B cell (primary cell): Measurements from ENCODE around the gene ACOT11. TPM values are rescaled to one million over a fixed set of nuclear protein-coding genes. Genes with fewer than 3 reads are reported as not detected.

Experiments
- ATAC-seq: fragments of 200-7000 bp; cut with Tn5 transposase; one replicate; pipeline ENCODE4 v1.10.0; 2021; ENCODE audit warnings: low read depth, mild to moderate bottlenecking, moderate number of reproducible peaks, moderate library complexity
- CTCF ChIA-PET: fragments of 350-600 bp; sonication (Branson Sonifier 250); formaldehyde crosslinking; loops from one replicate; lab custom pipeline; 2021; ENCODE audit warnings: antibody characterized with exemption, inconsistent platforms; lab: Charles Lee
- POLR2A ChIA-PET: fragments of 350-600 bp; sonication (Branson Sonifier 250); formaldehyde crosslinking; loops from one replicate; lab custom pipeline; 2021; ENCODE audit warnings: antibody characterized with exemption; lab: Charles Lee
- DNase-seq: peaks from one replicate; pipeline ENCODE4 v3.0.0; 2013
- H2AFZ ChIP-seq: 2 replicates; pipeline ENCODE4 v1.6.1; 2012; ENCODE audit warnings: mild to moderate bottlenecking, low read depth, low read length; ENCODE audit not compliant: insufficient read depth, poor library complexity, severe bottlenecking
- H3K27ac ChIP-seq, 2 donors: 1 replicate in 1 of 2; 2 replicates in 1 of 2; pipeline ENCODE4 v1.5.1; 2012 to 2013; ENCODE audit warnings: low read length in 2 of 2, mild to moderate bottlenecking in 2 of 2, moderate library complexity in 1 of 2
- H3K27me3 ChIP-seq, 4 experiments: fragments of 200-600 bp in 1 of 4; sonication (generic) in 1 of 4; replicated peaks in 1 of 4; 1 replicate in 2 of 4; 2 replicates in 2 of 4; pipeline versions ENCODE4 v1.6.1 to v1.7.0; 2013 to 2016; ENCODE audit warnings: low read length in 3 of 4, mild to moderate bottlenecking in 2 of 4, mixed read lengths in 1 of 4, moderate library complexity in 1 of 4; ENCODE audit not compliant: insufficient read depth in 4 of 4, control insufficient read depth in 3 of 4; ENCODE audit errors: control extremely low read depth in 1 of 4
- H3K36me3 ChIP-seq, 2 experiments: replicated peaks in 1 of 2; 1 replicate in 1 of 2; 2 replicates in 1 of 2; pipeline versions ENCODE4 v1.6.1 to v1.7.1; 2013; ENCODE audit warnings: low read length in 1 of 2; ENCODE audit not compliant: insufficient read depth in 2 of 2, control insufficient read depth in 1 of 2; ENCODE audit errors: control extremely low read depth in 1 of 2, extremely low read depth in 1 of 2
- H3K4me1 ChIP-seq, 2 donors: fragments of 200-600 bp in 1 of 2; sonication (generic) in 1 of 2; 1 replicate in 1 of 2; 2 replicates in 1 of 2; pipeline versions ENCODE4 v1.5.1 to v1.6.1; 2013 to 2017; ENCODE audit warnings: low read length in 2 of 2; ENCODE audit not compliant: control insufficient read depth in 2 of 2, insufficient read depth in 2 of 2
- H3K4me2 ChIP-seq: replicated peaks from 2 replicates; pipeline ENCODE3; 2012; ENCODE audit warnings: mild to moderate bottlenecking, low read depth, low read length; ENCODE audit not compliant: poor library complexity, severe bottlenecking
- H3K4me3 ChIP-seq, 5 experiments: fragments of 200-600 bp in 1 of 5; sonication (generic) in 1 of 5; 1 replicate in 3 of 5; 2 replicates in 2 of 5; pipeline versions ENCODE4 v1.5.1 to v1.7.0; 2011 to 2016; ENCODE audit warnings: low read length in 4 of 5, mild to moderate bottlenecking in 4 of 5, low read depth in 2 of 5, control low read depth in 1 of 5, moderate library complexity in 1 of 5; ENCODE audit not compliant: insufficient read depth in 1 of 5; ENCODE audit errors: control extremely low read depth in 1 of 5, extremely low read depth in 1 of 5
- H3K79me2 ChIP-seq: fragments of 200-600 bp; sonication (generic); one replicate; pipeline ENCODE4 v1.6.0; 2016; ENCODE audit warnings: low read length; ENCODE audit not compliant: control insufficient read depth, insufficient read depth
- H3K9ac ChIP-seq: fragments of 200-600 bp; sonication (generic); 2 replicates; pipeline ENCODE4 v1.6.1; 2017; ENCODE audit warnings: mild to moderate bottlenecking, low read length, moderate library complexity
- H3K9me3 ChIP-seq, 3 donors: one replicate each; pipeline versions ENCODE4 v1.6.1 to v1.7.1; 2013; ENCODE audit warnings: low read length in 2 of 3; ENCODE audit not compliant: control insufficient read depth in 2 of 3, insufficient read depth in 1 of 3; ENCODE audit errors: control extremely low read depth in 1 of 3
- H4K20me1 ChIP-seq: 2 replicates; pipeline ENCODE4 v1.6.0; 2012; ENCODE audit warnings: mild to moderate bottlenecking, low read length; ENCODE audit not compliant: insufficient read depth, control insufficient read depth, poor library complexity, severe bottlenecking
- H3K27ac Mint-ChIP-seq: one replicate; pipeline ENCODE4 v1.8.0; 2021; ENCODE audit warnings: mixed read lengths
- H3K27me3 Mint-ChIP-seq: one replicate; pipeline ENCODE4 v1.8.0; 2021; ENCODE audit warnings: mixed read lengths
- H3K4me1 Mint-ChIP-seq: one replicate; pipeline ENCODE4 v1.8.0; 2021; ENCODE audit warnings: mixed read lengths
- H3K4me3 Mint-ChIP-seq: one replicate; pipeline ENCODE4 v1.8.0; 2021; ENCODE audit warnings: mixed read lengths
- H3K9me3 Mint-ChIP-seq: one replicate; pipeline ENCODE4 v1.8.0; 2022; ENCODE audit warnings: mixed read lengths; ENCODE audit not compliant: insufficient read depth
- CTCF ChIP-seq: fragments of 200-600 bp; IDR thresholded peaks from one replicate; pipeline ENCODE4 v1.8.0; 2022; ENCODE audit warnings: antibody characterized with exemption, mild to moderate bottlenecking
- EZH2 ChIP-seq: IDR thresholded peaks from 2 replicates; pipeline ENCODE4 v1.6.1; 2012; ENCODE audit warnings: borderline replicate concordance, low read depth, mild to moderate bottlenecking, moderate library complexity, low read length; ENCODE audit not compliant: insufficient read depth, poor library complexity, severe bottlenecking
- WGBS: methylation state at CpG from one replicate; pipeline ENCODE4 v1.1.5; 2013; ENCODE audit warnings: missing lambda C conversion rate; ENCODE audit not compliant: insufficient coverage; 5-methylcytosine and 5-hydroxymethylcytosine counted together
- intact Hi-C: fragments of 100-400 bp; cut with micrococcal nuclease; formaldehyde crosslinking; loops from one replicate; pipeline ENCODE4 v1.10.0; 2022
- polyA plus RNA-seq: library from polyadenylated mRNA; depleted of rRNA; stranded (reverse); fragments of >200 nt; gene quantifications from 2 replicates; pipeline ENCODE4 v1.2.3, GENCODE V29; 2012
- total RNA-seq, 2 donors: library from RNA; stranded (reverse); fragments of 120-200 nt in 1 of 2; gene quantifications; 1 replicate in 1 of 2; 2 replicates in 1 of 2; pipeline versions ENCODE4 v1.2.3 to v1.2.4, GENCODE V29; 2013 to 2022

ACOT11 gene
- total and polyA plus RNA-seq, 2 donors (not counting 1 experiment from before 2014, with no cell fraction given) = 0.03 to 0.07 TPM

GRCh38 chr1:54553602-54554313 is 5.7 kb downstream of the ACOT11 start:
- Histone ChIP-seq H3K4me3 (no peak overlapping the region), H3K27ac (no peak overlapping the region), H3K4me1 (no peaks in the 10 kb centered on the region), H3K36me3 (no peaks in the 10 kb centered on the region), H3K79me2 (no peaks in the 10 kb centered on the region), H3K9me3 (peaks cover 0 to 11% (median 0%) of the 10 kb centered on the region in 3 donors), H2AFZ (no peak overlapping the region), H3K9ac (no peak overlapping the region), H3K27me3 (peaks cover 0 to 8% (median 1%) of the 10 kb centered on the region in 4 experiments), H3K4me2 (no peak overlapping the region), H4K20me1 (no peaks in the 10 kb centered on the region)
- CTCF ChIA-PET = no interaction called here
- peaks cover 16% of the 10 kb centered on the region for H3K27me3 Mint-ChIP-seq
- POLR2A ChIA-PET = no interaction called here
- DNase-seq (no peak), ATAC-seq (no peak)
- H3K9me3 Mint-ChIP-seq = peaks cover 5% of the 10 kb centered on the region
- H3K4me3 Mint-ChIP-seq = no peak overlapping the region
- no peak overlapping the region for H3K27ac Mint-ChIP-seq
- no peaks in the 10 kb centered on the region for H3K4me1 Mint-ChIP-seq
- intact Hi-C loops = no loop called here
- whole genome bisulfite sequencing = 92% methylated on average over 5 of the region's 8 CpGs
- TF ChIP-seq CTCF = no peak
- TF ChIP-seq EZH2 = no peak

GRCh38 chr1:54556110-54556509 is 8.1 kb downstream of the ACOT11 start:
- ATAC-seq = no peak
- Mint-ChIP-seq H3K4me3 (no peak overlapping the region), H3K27ac (no peak overlapping the region), H3K4me1 (no peaks in the 10 kb centered on the region), H3K27me3 (peaks cover 3% of the 10 kb centered on the region), H3K9me3 (peaks cover 5% of the 10 kb centered on the region)
- ChIA-PET POLR2A (no interaction called here), CTCF (no interaction called here)
- DNase-seq = no peak
- Histone ChIP-seq H3K4me3 (no peak overlapping the region), H3K36me3 (no peaks in the 10 kb centered on the region), H3K9ac (no peak overlapping the region), H3K27me3 (peaks cover 0 to 11% (median 2%) of the 10 kb centered on the region in 4 experiments), H2AFZ (no peak overlapping the region), H3K79me2 (no peaks in the 10 kb centered on the region), H3K27ac (no peak overlapping the region), H3K4me2 (no peak overlapping the region), H3K4me1 (no peaks in the 10 kb centered on the region), H3K9me3 (peaks cover 0 to 11% (median 0%) of the 10 kb centered on the region in 3 donors), H4K20me1 (no peaks in the 10 kb centered on the region)
- intact Hi-C loops = no loop called here
- TF ChIP-seq CTCF (no peak), EZH2 (no peak)
- 89% methylated on average over 1 of the region's 1 CpG for WGBS
